SW 1271 (cell line): ENCODE results near the gene TTK.
A peak's percentile ranks its signal among the peaks of the same experiment; 100 is the strongest.

Experiments used
- DNase-seq, 2 experiments: peaks; one replicate each; lab custom pipeline; 2025; lab: John Stamatoyannopoulos, UW

TTK gene

DNA sequence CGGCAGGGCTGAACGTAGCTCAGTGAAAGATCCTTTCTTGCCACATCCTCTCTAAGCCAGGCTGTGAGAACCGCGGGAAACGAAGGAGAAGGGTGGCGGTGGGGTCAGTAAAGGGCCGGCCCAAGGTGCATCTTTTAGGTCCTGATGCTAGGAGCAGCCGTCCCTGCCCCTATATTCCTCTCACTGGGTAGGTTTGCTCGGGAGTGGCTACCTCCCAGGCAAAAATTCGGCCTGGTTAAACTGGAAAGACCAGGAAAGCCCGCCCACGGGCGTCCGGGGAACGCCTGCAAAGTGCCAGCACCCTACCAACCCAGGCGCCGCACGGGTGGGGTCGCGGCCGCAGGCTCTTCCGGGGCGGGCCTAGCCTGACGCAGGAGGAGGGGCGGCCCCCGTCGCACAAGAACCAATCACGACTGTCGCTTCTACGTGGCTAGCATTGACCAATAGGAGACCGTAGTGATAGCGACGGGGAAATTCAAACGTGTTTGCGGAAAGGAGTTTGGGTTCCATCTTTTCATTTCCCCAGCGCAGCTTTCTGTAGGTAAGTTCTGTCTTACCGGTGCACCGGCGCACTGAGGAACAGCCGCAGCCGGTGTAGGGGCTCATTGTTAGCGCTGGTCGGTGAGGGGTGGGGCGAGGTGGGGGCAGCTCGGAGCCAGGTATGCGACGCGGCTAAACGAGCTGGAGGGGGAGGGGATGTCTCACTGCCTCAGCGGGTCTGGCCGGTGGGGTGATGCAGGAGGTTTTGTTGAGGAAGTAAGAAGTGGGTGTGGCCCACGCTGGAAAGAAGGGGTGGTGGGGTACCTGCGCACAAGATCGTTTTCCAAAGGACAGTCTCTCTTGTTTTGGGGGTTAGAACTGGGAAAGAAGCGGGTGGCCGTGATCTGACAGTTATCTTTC is at the start of gene TTK:
TTK (plus strand) TSS at position 477 of the 900 bp plus-strand sequence. CDS start 1,195 bp downstream, outside the sequence.
- DNase-seq = peak; percentile 78 to 96

GRCh38 chr6:79954849-79955248 is 49.6 kb upstream of the TTK start:
- no peak for DNase-seq

DNA sequence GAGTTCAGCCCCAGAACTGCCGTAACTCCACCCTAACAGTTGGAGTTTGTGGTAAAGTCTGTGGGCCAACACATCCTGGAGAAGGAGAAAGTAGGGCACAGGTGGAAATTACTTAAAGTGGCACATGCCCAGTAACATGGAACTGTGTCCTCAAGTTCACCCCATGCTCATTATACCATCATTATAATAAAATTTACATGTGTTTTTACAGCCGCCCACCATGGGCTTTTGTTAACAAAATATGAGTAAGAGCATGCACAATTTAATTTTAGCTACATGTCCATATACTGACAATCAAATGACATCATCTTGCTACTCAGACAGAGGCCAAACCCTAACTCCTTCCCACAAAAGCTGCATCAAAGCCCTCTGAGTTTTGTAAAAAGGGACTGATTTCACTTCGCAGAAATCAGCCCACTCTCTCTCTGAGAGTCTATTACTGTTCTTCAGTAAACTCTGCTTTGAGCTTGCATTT is 39.8 kb upstream of the TTK start:
- DNase-seq = no peak

DNA sequence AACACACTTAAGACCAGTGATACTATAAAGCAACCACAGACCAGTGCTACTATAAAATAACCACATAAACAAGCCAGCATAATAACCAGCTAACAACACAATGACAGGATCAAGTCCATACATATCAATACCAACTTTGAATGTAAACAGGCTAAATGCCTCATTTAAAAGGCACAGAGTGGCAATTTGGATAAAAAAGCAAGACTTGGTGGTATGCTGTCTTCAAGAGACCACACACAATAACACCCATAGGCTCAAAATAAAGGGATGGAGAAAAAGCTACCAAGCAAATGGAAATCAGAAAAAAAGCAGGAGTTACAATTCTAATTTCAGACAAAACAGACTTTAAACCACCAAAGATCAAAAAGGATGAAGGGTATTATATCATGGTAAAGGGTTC is 37.3 kb upstream of the TTK start:
- no peak for DNase-seq

DNA sequence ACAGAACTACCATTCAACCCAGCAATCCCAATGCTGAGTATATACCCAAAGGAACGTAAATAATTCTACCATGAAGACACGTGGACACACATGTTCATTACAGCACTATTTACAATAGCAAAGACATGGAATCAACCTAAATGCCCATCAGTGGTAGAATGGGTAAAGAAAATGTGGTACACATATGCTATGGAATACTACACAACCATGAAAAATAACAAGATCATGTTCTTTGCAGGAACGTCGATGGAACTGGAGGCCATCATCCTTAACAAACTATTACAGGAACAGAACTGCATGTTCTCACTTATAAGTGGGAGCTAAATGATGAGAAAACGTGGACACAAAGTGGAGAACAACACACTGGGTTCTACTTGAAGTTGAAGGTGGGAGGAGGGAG is 34.7 kb upstream of the TTK start:
- no peak for DNase-seq

GRCh38 chr6:79971193-79971592 is 33.3 kb upstream of the TTK start:
- DNase-seq = no peak

DNA sequence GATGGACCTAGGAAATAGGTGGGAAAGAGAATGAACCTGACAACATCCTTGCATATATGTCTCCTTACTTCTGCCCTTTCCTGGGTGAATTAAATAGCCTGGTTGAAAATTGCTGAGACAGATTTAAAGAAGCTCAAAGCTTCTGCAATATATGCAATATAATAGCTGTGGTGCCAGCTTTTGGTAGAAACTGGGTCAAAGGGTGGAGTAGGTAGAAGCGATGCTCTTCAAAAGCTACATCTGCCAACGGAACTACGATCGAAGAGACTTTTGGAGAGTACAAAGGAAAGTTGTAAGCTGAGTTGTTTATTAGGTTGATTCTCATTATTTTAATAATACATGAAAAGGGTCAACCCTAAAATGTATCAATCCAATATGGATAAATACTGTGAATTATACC is 22.8 kb upstream of the TTK start:
- no peak for DNase-seq

GRCh38 chr6:79984261-79984660 is 20.2 kb upstream of the TTK start:
- peak in 1 of 2 experiments; percentile 10 for DNase-seq

DNA sequence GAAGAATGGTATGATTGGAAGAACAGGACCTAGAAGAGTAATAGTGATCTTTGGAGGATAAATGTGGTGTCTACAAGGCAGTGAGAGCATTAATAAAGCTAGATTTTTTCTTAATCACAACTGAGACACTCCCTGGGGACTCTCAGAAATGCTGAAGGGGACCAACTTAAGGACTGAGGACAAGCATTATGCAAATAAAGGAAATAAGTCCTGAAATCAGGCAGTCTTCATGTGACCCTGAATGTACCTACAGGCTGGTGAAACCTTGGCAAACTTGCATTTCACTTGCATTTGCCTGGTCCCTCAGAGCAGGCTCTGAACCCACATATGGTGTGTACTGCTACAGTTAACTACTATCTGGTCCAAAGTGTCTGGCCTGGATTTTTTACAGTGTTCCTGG is 19.3 kb upstream of the TTK start:
- DNase-seq = no peak

DNA sequence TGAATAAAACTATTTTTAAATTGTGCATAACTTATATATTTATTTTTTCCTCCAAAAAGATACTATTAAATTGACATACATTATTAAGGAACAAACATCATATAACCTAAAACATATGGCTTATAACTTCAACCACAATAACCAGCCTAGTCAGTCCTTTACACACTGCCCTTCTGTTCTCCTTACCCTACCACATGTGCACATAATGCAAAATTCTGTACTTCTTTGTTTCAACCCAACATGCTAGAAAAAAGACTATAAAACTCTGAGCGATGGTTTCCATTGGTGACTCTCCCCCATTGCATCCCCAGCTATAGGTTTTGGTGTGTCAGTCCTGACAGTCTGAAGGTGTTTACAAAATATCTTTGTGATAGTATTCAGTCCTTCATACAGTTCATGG is 14.8 kb upstream of the TTK start:
- no peak for DNase-seq

GRCh38 chr6:79993012-79993910 is 11.2 kb upstream of the TTK start:
- no peak for DNase-seq

DNA sequence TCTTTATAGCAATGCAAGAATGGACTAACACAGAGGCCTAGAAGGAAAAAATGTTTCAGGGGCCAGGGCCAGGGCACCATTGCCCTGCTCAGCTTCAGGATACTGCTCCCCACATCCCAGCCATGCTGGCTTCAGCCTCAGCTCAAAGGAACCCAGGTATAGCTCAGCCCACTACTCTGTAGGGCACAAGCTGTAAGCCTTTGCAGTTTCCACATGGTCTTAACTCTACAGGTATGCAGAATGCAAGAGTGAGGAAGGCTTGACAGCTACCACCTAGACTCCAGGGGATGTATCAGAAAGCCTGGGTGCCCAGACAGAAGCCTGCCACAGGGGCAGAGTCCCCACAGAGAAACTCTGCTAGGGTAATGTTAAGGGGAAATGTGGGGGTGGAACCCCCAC is 10.5 kb upstream of the TTK start:
- no peak for DNase-seq

GRCh38 chr6:79997728-79998127 is 6.7 kb upstream of the TTK start:
- no peak for DNase-seq

DNA sequence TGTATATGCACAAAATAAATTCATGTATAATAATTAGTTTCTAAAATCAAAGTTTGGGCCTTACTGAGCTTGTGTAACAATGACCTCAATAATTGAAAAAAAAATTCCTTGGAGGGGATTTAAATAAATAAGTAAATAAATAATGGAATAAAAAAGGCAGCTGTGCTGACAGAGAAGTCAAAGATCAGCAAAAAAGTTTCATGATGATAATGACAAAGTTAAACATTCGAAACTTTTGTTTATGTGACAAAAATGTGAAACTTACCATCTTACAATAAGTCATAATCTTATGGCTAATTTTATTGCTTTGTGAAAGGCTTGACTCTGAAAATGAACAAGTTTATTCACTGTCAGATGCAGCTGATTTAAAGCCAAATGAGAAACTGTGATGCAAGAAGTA is 3.1 kb upstream of the TTK start:
- DNase-seq = no peak

GRCh38 chr6:80003826-80004172 is 650 bp upstream of the TTK start:
- DNase-seq = no peak

DNA sequence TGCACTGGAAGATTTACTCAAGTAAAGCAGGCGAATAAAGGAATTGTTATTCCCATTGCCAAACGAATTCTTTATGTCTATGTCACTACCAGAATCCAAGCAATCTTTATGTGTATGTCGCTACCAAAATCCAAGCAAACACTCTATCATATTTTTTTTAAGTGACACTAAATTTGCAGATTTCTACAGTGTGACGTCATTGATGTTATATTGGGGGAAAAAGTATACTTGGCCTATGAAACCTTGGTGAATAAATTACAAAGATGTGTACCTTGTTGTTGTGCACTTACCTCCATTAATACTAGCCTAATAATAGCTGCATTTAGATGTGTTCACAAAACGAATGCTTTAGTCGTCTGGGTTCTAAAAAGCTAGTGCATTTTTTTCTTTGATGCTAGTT is 957 bp downstream of the TTK start:
- DNase-seq = no peak

DNA sequence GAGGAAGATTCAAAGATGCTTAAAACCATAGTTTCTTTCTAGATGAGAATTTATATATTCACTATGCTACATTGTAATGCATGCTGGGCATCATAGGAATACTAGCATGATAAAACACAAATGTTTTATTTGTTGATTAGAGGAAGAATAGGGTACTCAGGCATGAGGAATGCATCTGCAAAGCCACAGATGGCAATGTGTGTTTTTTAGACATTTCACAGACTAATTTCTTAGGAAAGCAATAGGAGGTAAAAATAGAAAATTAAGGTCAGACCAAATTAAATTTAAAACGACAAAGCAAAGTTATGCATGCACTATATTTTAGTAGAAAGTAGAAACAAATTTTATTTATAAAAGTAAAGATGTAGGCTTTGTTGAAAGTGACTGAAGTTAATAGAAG is 2.1 kb downstream of the TTK start:
- DNase-seq = no peak

- DNase-seq = no peak
These were observed 5.1 kb downstream of the TTK start for GRCh38 chr6:80009531-80009930.

GRCh38 chr6:80010288-80010687 is 5.8 kb downstream of the TTK start:
- no peak for DNase-seq

GRCh38 chr6:80015839-80016435 is 11.5 kb downstream of the TTK start:
- no peak for DNase-seq

GRCh38 chr6:80020381-80021120 is 16.1 kb downstream of the TTK start:
- no peak for DNase-seq

DNA sequence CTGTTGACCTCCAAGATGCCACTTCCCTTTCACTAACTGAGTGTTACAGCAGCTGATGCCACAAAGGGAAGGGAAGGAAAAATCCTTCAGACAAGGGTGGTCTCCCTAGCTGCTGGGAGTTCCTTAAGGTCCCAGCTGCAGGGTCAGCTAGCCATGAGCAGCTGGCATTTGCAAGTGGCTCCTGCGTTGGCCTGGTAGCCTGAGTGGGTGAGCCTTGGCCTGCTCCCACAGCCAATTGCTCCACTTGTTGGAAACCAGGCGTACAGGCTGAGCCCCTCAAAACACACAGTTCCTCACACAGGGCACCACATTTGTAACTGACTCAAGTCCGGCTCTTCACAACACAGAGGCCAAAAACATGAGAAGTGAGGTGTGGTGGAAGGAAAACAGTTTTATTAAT is 16.7 kb downstream of the TTK start:
- DNase-seq = no peak
